Stimulated activated CD4-positive, alpha-beta T cell treated with anti-CD3 and anti-CD28 coated beads, Interleukin-4, amount 100 ng/mL, for 24 hours (primary cell): ENCODE results near the gene LIPG.
"Not testable (repeated sequence)": the region's sequence is repeated elsewhere in the genome, so short reads cannot be mapped to it uniquely, and the experiment has no call there.

Source experiments
- DNase-seq: peaks from one replicate; pipeline ENCODE4 v3.0.0-alpha.2; 2020

The LIPG gene

DNA sequence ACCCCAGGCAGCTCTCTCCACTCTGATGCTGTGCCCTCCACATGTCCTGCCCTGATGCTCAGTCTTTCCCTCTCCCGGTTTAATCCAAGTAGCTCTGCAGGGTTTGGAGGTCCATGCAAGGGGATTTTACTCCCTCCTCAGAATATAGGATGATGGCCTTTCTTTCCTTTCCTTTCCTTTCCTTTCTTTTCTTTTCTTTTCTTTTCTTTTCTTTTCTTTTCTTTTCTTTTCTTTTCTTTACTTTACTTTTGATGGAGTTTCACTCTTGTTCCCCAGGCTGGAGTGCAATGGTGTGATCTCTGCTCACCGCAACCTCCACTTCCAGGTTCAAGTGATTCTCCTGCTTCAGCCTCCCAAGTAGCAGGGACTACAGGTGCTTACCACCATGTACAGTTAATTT, 17.7 kb downstream of the LIPG start:
- not testable (repeated sequence) for DNase-seq

DNA sequence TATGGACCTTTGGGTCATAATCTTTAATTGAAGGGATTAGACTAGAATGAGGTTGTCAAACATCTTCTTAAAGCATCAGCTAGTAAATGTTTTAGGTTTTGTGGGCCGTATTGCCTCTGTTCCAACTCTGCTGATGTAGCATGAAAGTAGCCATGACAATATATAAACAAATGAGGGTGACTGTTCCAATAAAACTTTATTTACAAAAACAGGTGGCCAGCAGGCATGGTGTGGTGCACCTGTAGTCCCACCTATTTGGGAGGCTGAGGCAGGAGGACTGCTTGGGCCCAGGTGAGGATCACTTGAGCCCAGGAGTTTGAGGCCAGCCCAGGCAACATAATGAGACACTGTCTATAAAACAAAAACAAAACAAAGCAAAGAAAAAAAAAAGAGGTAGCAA, 18.4 kb downstream of the LIPG start:
- DNase-seq = no peak

DNA sequence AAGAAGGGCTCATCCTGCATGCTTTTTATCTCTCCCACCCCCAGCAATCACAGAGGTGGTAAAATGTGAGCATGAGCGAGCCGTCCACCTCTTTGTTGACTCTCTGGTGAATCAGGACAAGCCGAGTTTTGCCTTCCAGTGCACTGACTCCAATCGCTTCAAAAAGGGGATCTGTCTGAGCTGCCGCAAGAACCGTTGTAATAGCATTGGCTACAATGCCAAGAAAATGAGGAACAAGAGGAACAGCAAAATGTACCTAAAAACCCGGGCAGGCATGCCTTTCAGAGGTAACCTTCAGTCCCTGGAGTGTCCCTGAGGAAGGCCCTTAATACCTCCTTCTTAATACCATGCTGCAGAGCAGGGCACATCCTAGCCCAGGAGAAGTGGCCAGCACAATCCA, 19.5 kb downstream of the LIPG start:
- DNase-seq = no peak

DNA sequence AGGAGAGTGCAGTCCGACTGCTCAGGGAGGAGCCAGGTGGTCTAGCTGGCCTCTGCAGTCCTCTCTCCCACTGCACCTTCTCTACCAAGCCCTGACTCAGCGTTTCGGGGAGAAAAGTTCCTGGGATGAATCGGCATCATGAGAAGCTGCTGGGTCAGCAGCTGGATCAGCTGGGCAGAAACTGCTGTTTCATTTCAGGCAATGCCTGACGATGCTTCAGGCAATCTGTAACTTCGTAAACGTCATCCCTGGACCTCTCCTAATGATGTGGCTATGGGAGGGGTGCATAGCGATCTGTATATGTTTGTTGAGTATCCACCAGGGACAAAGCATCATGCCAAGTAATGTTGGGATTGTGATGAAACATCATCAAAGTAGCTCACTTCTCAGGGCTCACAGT, 20.7 kb downstream of the LIPG start:
- no peak for DNase-seq

DNA sequence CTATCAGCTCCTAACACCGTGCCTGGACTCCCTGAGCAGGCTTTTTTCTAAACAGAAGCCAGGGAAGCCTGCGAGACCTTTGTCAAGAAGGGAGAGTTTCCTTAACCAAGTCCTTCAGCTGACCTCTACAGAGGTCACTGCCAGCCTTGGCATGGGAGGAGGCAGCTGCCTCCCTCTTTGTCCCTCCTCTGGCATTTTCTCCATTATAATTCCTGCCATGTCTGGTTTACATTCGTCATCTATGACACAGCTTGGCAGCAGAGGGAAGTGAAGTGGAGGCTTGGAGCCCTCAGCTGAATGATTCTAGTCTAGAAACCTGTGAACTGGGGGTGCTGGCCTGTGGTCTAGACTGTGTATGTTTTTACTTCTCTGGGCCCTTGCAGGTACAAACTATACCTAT, 22.5 kb downstream of the LIPG start:
- DNase-seq = no peak

DNA sequence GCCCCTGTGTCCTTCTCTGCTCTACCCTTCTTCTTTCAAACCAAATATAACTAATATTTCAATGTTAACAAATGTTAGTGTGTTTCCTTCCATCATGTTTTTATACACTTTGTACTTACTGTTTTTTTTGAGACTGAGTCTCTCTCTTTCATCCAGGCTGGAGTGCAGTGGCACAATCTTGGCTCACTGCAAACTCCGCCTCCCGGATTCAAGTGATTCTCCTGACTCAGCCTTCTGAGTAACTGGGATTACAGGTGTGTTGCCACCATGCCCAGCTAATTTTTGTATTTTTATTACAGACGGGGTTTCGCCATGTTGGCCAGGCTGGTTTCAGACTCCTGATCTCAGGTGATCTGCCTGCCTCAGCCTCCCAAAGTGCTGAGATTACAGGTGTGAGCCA, 23.1 kb downstream of the LIPG start:
- not testable (repeated sequence) for DNase-seq

DNA sequence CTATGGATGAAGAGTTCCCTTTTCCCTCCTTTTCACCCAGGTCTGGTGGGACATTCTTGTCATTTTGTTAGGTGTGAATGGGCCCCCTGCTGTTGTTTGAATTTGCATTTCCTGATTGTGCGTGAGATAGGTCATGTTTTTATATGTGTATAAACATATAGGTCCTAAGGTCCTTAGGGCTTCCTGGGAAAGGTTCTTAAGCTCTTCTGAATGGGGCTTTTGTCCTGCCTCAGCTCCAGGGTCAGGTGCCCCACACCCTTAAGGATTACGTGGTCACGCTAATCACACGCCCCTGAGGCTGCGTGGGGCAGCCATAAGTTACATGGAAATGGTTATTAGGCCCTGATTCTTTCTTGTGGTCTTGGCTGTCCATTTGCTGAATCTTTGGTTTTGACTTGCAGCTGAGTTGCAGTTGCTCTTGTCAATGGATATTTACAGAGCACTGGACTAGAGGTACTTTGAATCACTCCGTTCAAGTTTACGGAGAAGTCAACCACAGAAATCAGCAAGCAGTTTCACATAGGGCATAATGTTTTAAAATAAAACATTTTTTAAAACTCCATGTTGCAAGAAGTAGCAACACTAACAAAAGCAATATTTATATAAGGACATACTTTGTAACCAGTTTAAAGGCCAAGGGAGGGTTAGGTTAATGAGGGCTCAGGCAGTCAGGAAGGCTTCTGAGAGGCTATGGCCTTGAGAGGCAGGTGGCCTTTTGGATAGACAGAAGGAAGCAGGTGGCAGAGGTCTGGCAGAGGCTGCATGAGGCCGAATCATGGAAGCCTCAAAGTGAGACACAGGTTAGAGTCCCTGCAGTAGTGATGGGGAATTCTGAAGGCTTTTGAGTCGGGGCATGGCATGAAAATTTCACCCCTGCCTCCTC, 24.2 kb downstream of the LIPG start:
- no peak for DNase-seq

DNA sequence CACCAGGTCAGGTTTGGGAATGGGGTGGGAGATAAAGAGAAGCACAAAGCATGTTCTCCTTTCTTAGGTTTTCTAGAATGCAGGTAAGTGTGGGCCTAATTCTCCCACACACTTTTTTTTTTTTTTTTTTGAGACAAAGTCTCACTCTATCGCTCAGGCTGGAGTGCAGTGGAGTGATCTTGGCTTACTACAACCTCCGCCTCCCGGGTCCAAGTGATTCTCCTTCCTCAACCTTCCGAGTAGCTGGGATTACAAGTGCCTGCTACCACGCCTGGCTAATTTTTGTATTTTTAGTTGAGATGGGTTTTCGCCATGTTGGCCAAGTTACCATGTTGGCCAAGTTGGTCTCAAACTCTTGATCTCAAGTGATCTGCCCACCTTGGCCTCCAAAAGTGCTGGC, 26.3 kb downstream of the LIPG start:
- no peak for DNase-seq

DNA sequence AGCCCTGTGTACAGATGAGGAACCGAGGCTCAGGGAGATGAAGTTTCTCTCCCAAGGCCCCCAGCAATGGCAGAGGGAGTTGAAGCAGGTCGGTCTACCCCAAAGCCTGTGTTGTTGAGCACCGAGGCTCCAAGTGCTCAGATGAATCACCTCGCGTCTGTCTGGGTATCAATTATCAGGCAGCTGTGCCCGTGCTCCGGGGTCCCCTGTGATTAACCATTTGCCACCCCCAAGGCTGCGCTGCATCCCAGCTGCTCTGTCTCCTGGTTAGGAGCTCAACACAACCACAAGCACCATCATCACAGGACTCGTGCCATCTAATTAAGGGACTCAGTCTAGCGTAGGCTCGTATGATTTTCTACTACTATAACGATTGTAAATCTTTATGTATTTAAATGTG, 27.1 kb downstream of the LIPG start:
- DNase-seq = no peak

DNA sequence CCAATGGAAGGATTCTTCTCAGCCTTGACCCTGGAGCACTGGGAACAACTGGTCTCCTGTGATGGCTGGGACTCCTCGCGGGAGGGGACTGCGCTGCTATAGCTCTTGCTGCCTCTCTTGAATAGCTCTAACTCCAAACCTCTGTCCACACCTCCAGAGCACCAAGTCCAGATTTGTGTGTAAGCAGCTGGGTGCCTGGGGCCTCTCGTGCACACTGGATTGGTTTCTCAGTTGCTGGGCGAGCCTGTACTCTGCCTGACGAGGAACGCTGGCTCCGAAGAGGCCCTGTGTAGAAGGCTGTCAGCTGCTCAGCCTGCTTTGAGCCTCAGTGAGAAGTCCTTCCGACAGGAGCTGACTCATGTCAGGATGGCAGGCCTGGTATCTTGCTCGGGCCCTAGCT, 28.8 kb downstream of the LIPG start:
- no peak for DNase-seq

DNA sequence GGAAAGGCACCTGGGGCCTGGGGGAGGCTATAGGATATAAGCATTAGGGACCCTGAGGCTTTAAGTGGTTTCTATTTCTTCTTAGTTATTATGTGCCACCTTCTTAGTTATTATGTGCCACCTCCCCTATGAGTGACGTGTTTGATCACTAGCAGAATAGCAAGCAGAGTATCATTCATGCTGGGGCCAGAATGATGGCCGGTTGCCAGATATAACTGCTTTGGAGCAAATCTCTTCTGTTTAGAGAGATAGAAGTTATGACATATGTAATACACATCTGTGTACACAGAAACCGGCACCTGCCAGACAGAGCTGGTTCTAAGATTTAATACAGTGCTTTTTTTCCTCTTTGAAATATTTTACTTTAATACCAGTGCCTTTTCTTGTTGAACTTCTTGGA, 29.4 kb downstream of the LIPG start:
- no peak for DNase-seq

DNA sequence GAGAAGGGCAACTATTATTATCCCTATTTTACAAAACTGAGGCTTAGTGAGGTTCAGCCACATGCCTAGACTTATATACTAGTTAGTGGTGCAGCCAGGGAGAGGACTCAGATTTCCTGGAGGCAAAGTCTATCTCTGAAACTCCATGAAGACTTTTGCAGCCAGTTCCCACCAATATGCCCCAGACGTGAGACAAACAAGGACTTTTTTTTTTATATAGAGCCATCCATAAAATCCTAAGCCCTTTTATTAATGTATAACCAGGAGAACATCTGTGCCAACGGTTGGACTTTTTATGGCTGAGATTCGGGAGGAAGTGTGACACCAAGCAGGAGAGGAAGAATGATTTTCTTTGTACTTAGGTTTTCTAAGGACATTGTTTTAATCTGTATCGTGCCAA, 29.9 kb downstream of the LIPG start:
- no peak for DNase-seq

DNA sequence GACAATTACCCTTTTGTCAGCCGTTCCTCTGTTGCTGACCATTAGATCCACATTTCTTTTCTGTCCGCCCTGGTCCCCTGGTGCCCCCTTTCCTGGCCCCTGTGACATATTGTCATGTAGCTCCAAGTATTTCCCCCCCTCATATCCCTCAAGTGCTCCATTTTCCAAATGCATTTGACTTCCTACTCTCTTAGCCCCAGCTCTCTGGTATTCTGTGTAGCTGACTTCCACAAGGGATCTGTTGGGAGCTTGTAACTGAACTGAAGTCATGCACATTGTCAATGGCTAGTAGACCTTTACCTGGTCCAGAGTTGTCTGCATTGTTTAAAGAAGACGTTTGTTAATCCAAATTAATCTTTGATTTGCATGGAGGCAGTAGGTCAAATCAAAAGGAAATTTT, 34.8 kb downstream of the LIPG start:
- DNase-seq = no peak

DNA sequence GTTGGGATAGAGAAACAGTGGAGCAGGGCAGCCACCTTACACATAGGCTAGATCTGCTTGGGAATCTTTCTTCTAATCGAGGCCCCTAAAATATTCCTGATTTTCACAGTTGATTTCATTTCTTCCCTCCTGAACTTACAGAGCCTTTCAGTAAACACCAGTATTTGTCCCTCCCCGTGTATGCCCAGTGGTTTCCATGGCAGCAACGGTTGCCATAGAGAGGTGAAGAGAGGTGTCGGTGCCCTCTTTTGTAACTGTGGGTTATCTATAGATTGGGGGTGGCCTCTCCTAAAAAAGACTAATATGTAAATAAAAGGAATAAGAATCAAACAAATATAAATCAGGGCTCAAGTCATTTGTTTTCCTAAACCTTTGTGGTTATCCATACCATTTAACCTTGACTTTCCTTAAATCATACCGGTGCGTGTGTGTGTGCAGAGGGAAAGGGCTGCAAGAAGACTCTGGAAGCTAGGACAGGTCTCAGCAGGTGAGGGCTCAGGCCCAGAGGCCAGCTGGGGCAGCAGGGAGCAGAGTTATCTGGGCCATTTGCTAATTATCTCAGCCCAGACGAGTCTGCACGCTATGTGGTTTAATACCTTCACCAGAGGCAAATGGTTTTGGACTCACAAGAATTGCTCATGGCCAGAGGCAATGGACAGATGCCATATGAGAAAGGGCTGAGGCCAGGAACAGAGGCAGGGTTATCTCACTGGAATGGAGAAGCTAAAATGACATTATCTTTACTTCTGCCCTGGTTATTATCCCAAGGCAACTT, 35.5 kb downstream of the LIPG start:
- DNase-seq = no peak

DNA sequence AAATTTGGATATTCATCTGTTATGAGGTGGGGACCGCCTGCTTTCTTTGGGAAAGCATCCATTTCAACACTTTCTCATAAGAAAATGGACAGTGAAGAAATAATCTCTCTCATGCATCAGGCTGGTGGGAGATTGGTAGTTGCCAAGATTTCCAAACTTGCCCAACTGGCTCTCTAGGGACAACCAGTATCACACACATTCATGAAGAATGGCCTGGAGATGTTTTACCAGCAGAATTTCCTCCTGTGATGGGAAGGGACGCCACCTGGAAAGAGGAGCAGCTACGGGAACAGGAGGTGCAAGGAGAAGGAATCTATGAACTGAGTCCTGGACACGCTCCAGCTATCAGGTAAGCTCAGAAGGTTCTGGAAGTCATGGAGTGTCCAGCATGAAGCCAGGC, 39.4 kb downstream of the LIPG start:
- DNase-seq = no peak

DNA sequence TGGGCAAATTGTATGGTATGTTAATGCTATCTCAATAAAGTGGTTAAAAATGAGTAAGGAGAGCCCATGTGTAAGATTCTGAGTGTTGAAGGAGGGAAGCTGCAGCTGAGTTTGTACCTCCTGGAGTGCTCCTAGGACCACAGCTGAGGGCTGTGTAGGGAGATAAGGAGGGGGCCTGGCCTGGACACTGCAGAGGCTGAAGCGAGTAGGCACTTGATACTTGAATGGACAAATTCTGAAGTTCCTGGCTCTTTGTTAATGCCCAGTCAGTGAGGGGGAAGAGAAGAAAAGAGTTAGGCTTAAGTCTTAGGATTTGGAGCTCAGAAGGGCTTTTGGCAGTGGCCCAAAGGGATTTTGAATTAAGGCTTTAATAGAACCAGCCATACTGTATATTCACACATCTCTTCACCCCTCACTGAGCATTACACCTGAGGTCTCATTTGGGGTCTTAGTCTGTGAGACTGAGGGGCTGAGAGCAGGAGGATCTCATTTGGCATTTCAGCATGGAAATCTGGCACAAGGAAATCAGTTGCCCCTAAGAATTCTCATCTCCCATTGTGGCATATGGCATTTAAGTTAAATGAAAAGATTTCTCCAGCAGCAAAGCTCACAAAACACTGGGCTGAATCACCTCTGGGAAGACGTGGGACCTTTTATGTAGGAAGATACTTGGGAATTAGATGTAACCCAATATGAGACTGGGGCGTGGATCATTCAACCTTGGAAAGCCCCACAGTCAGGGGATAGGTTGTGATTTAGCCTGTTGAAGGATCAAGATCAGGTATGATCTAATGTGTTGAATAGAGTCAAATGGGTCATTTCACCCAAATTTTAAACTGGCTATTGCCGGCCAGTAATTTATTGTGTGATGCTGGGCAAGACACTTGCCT, 46.8 kb downstream of the LIPG start:
- DNase-seq = no peak

DNA sequence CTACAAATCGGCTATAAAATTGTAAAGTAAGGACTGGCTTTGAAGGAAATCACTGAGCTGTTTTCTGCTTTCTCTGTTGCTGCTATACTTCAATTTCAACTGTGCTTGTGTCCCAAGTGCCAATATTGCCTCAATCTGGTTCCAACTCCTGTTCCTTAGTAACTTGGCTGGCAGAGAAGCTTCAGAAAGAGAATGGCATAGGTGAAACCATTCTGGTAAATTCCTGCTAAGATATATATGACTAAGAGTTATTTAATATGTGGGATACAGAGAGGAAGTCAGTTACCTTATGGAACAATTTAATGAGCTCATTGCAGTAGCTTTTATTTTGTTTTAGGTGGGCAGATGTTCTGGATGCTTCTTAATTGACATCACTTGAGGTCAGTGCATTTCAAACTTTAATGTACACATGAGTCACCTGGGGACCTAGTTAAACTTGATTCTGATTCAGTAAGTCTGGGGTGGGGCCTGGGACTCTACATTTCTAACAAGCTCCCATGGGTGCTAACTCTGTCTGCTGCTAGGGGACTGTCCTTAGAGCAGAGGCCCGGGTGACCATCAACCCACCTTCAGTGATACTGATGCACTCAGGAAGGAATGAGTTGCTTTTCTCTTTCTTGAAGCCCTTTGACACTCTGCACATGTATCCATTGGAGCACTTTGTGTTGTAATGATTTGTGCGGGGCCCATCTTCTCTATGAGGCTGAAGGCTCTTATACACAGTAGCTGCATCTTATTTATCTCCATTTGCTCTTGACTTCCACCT, 47.6 kb downstream of the LIPG start:
- DNase-seq = no peak

DNA sequence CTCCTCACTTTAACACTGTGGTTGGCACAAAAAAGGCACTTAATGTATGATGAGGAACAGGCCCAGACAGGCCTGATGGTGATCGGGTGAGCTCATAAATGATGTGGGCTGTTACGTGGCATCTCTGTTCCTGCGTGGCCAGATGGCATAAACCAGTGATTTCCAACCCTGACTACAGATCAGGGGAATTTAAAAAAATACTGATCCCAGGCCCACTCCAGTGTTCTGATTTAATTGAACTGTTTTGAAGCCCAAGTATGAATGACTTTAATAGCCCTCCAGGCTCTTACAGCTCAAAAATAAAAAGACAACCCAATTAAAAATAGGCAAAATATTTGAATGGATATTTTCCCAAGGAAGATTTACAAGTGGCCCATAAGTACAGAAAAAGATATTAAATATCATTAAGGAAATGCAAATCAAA, 48.2 kb downstream of the LIPG start:
- no peak for DNase-seq

DNA sequence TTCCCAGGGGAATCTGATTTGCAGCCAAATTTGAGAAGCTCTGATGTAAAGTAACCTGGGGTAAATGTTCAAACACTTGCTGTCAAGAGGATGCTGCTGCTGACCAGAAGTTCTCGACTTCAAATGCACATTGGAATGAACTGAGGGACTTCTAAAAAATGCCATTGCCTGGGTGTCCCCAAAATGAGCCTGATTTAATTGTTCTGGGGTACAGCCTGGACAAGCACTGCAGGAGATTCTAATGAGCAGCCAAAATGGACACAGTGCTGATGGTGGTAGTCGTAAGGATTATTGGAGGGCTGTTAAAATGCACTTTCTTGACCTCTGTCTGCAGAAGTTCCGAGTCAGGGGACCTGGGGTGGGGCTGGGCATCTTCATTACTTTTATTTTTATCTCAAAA, 49.5 kb downstream of the LIPG start:
- DNase-seq = no peak

DNA sequence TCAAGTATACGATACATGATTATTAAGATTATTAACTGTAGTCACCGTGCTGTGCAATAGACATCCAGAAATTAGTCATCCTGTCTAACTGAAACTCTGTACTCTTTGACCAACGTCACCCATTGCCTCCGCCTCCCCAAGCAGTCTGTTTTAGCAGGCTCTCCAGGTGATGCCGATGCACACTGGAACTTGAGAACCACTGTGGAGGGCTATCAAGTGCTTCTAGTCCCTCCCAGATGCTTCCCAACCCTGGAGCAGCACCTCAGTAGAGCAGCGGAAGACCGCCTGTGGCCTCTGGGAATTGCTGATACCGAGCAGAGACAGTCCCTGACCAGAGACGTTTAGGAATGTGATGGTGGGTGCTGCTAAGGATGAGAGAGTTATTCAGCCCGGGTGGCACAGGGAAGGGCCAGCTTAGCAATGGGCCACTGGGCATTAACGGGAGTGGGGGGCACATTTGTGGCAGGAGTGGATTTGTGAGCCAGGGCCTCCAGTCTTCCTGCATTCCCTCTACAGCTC, 50.7 kb downstream of the LIPG start:
- DNase-seq = no peak

DNA sequence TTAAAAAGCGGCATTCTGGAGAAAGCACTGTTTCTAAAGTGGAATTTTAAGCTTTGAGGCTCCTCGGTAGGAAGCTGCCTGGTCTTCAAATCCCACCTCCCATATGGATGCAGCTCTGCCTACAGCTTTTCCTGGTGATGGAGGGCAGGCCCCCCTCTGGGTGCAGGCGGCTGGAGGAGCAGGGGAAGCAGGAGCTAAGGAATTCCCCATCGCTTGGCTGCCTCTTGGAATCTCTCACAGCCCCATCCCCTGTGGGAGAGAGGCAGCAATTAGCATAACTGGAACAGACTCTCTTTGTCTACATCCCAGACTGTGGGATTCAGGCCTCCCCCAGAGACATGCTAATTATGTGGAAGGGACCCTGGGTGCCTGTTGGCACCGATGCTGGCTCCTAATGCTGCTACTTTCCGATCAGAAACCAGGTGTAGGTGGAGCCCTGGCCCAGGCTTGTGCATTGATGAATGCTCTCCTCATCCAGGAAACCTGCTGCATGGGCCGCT, 51.3 kb downstream of the LIPG start:
- no peak for DNase-seq

DNA sequence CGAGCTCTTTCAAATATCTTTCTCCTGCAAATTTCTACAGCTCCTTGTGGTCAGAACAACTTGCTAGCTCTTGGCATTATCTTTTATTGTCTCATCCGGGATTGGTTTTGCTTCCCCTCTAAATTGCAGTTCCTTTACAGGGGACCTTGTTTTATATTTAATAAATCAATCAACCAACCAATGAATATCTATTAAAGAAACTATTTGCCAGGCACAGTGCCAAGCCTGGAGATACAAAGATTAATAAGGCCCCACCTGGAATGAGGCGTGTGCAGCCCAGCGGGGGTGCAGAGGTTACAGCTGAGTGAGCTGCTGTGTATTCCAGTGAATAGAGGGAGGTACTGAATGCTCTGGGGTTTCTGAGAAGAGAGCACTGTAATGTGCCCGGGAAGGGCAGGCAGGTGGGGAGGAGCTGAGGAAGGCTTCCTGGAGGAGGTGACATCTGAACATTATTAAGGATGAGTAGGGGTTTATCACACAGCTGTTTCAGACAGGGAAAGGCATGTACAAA, 51.8 kb downstream of the LIPG start:
- DNase-seq = no peak
